PC-9 (cell line): ENCODE data around the gene FAM111A. TPM values are rescaled to one million over a fixed set of nuclear protein-coding genes. Genes with fewer than 3 reads are reported as not detected.

Experiments
- BruUV-seq: library from RNA; stranded (reverse); fragments of 400-500 nt; replicated peaks from 2 replicates; lab custom pipeline; 2021; lab: Mats Ljungman, UMichigan
- CTCF ChIA-PET: fragments of 300-600 bp; sonication (Branson Sonifier 250); formaldehyde crosslinking; loops from one replicate; lab custom pipeline; 2022; ENCODE audit warnings: antibody characterized with exemption; lab: Charles Lee
- POLR2A ChIA-PET: fragments of 300-600 bp; sonication (Branson Sonifier 250); formaldehyde crosslinking; loops from one replicate; lab custom pipeline; 2022; ENCODE audit warnings: antibody characterized with exemption; ENCODE audit not compliant: unreplicated experiment; lab: Charles Lee
- DNase-seq, 2 experiments: peaks; one replicate each; pipeline versions ENCODE4 v3.0.0 to v3.0.0-alpha.2; 2015 to 2022; ENCODE audit warnings: mixed read lengths in 1 of 2
- H2AFZ ChIP-seq: fragments of 200-600 bp; sonication (generic); 2 replicates; pipeline ENCODE4 v1.8.1; 2017; ENCODE audit warnings: antibody characterized with exemption
- H3F3A ChIP-seq: fragments of 200-600 bp; sonication (generic); 2 replicates; pipeline ENCODE4 v1.8.1; 2017; ENCODE audit warnings: antibody characterized with exemption, mild to moderate bottlenecking, low read depth; ENCODE audit not compliant: insufficient read depth
- H3K27ac ChIP-seq: fragments of 200-600 bp; sonication (generic); 2 replicates; pipeline ENCODE4 v1.6.1; 2016; ENCODE audit warnings: mixed run types
- H3K27me3 ChIP-seq: fragments of 200-600 bp; sonication (generic); 2 replicates; pipeline ENCODE4 v1.6.1; 2016; ENCODE audit warnings: low read depth, mixed run types; ENCODE audit not compliant: insufficient read depth
- H3K36me3 ChIP-seq: fragments of 200-600 bp; sonication (generic); 2 replicates; pipeline ENCODE4 v1.6.1; 2016; ENCODE audit warnings: low read depth, mixed run types
- H3K4me1 ChIP-seq: fragments of 200-600 bp; sonication (generic); replicated peaks from 2 replicates; pipeline ENCODE4 v1.6.1; 2016; ENCODE audit warnings: mixed run types; ENCODE audit not compliant: insufficient read depth
- H3K4me2 ChIP-seq: fragments of 200-600 bp; sonication (generic); 2 replicates; pipeline ENCODE4 v1.6.1; 2017; ENCODE audit warnings: mixed run types
- H3K4me3 ChIP-seq: fragments of 200-600 bp; sonication (generic); 2 replicates; pipeline ENCODE4 v1.6.1; 2016; ENCODE audit warnings: mixed run types
- H3K79me2 ChIP-seq: fragments of 200-600 bp; sonication (generic); 2 replicates; pipeline ENCODE4 v1.6.1; 2017; ENCODE audit warnings: low read depth, mixed run types
- H3K9me2 ChIP-seq: fragments of 200-600 bp; sonication (generic); 2 replicates; pipeline ENCODE4 v1.8.1; 2017; ENCODE audit warnings: mild to moderate bottlenecking; ENCODE audit not compliant: insufficient read depth
- H3K9me3 ChIP-seq: fragments of 200-600 bp; sonication (generic); 2 replicates; pipeline ENCODE4 v1.8.1; 2016; ENCODE audit warnings: low read depth; ENCODE audit not compliant: insufficient read depth
- H4K20me1 ChIP-seq: fragments of 200-600 bp; sonication (generic); 2 replicates; pipeline ENCODE4 v1.8.1; 2017; ENCODE audit not compliant: insufficient read depth
- CTCF ChIP-seq: fragments of 200-600 bp; sonication (generic); conservative IDR thresholded peaks from 2 replicates; pipeline ENCODE4 v1.6.1; 2017; ENCODE audit warnings: mixed run types, antibody characterized with exemption, mild to moderate bottlenecking, moderate library complexity
- EZH2 ChIP-seq: fragments of 200-600 bp; sonication (generic); IDR thresholded peaks from 2 replicates; pipeline ENCODE4 v1.8.0; 2017; ENCODE audit warnings: antibody characterized with exemption, low read depth
- intact Hi-C: fragments of 100-400 bp; cut with micrococcal nuclease; formaldehyde crosslinking; loops from one replicate; pipeline ENCODE4 v1.10.0; 2022; ENCODE audit not compliant: unreplicated experiment
- total RNA-seq: library from RNA; stranded (reverse); gene quantifications from 2 replicates; pipeline ENCODE4 v1.2.3, GENCODE V29; 2021

Gene FAM111A
- total RNA-seq, 1 experiment from 2014 or later: 95.3 TPM

DNA sequence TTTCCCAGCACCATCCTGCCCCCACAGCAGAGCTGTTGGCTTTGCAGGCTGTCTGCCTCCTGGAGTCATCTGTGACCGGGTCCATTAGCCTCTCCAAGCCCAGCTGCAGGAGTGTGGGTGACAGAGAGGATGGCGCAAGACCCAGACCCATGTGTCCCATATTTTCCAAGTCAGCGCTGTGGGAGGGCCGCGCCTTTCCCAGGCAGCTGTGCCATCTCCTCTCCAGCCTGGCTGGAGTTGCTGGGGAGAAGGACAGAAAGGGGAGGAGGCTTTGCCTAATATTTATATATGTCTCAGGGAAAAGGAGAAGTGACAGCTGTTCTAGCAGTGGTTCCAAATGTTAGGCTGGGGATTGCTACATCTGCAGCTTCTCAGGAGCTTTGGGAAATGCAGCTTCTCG lies 44.9 kb downstream of the FAM111A start:
- H3K4me2 ChIP-seq: peak overlapping the region; percentile 75
- H2AFZ ChIP-seq: no peak overlapping the region
- no peaks in the 10 kb centered on the region for H3K27me3 ChIP-seq
- DNase-seq: no peak
- H4K20me1 ChIP-seq: no peaks in the 10 kb centered on the region
- H3K9me3 ChIP-seq: no peaks in the 10 kb centered on the region
- intact Hi-C loops: loop anchor here (5.0 kb wide), 2 partner anchors 45 to 480 kb away; partner anchors contain the start of genes FAM111A and PATL1
- peaks cover 87% of the 10 kb centered on the region for H3K4me1 ChIP-seq
- no peak overlapping the region for H3K4me3 ChIP-seq
- no peak for TF ChIP-seq EZH2
- no peak for TF ChIP-seq CTCF
- no peaks in the 10 kb centered on the region for H3K9me2 ChIP-seq
- H3K27ac ChIP-seq: peak overlapping the region; percentile 81; the same call in 1 of the 2 replicates
- H3K36me3 ChIP-seq: peaks cover 43% of the 10 kb centered on the region
- peaks cover 49% of the 10 kb centered on the region for H3F3A ChIP-seq
- ChIA-PET CTCF (interaction anchor here (2.9 kb wide), 1 partner anchor 15 kb away, joined by 67 read pairs; the partner anchor contains the start of gene DTX4), POLR2A (no interaction called here)
- no TSS peak for BruUV-seq
- H3K79me2 ChIP-seq: peaks cover 68% of the 10 kb centered on the region

DNA sequence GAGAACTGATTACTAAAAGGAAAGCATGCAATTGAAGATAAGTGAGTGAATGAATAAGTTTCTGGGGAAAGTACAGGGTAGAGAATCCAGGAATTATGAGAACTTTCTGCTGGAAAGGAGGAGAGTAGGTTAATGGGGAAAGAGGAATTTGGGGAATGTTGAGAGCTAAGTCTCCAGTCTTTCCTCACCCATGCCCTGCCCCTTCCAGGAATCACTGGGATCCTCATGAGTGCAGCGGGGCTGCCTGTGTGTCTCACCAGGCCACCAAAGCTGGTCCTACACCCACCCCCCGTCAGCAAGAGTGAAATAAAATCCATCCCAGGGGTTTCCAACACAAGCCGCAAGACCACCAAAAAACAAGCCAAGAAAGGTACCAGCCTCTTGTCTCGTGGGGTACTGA lies 46.3 kb downstream of the FAM111A start:
- DNase-seq: no peak
- TF ChIP-seq CTCF (no peak), EZH2 (no peak)
- Histone ChIP-seq H3K4me3 (peak overlapping the region; percentile 30; the same call in 1 of the 2 replicates), H3F3A (peaks cover 43% of the 10 kb centered on the region), H3K27ac (peak overlapping the region; percentile 81), H3K4me2 (peak overlapping the region; percentile 75), H3K4me1 (peaks cover 74% of the 10 kb centered on the region), H3K36me3 (peaks cover 51% of the 10 kb centered on the region), H3K9me3 (no peaks in the 10 kb centered on the region), H3K27me3 (no peaks in the 10 kb centered on the region), H2AFZ (no peak overlapping the region), H4K20me1 (no peaks in the 10 kb centered on the region), H3K9me2 (no peaks in the 10 kb centered on the region), H3K79me2 (peaks cover 54% of the 10 kb centered on the region)
- intact Hi-C loops: loop anchor here (5.0 kb wide), 2 partner anchors 47 to 478 kb away; partner anchors contain the start of genes FAM111A and PATL1
- BruUV-seq: no TSS peak
- ChIA-PET POLR2A (no interaction called here), CTCF (interaction anchor here (0.5 kb wide), 1 partner anchor 17 kb away, joined by 5 read pairs; the partner anchor contains the start of gene DTX4)

GRCh38 chr11:59189986-59190385 lies 47.3 kb downstream of the FAM111A start:
- Histone ChIP-seq H2AFZ (no peak overlapping the region), H3K27me3 (no peaks in the 10 kb centered on the region), H3K4me3 (peak overlapping the region; percentile 30; the same call in 1 of the 2 replicates), H3K4me2 (peak overlapping the region; percentile 75), H3K9me2 (no peaks in the 10 kb centered on the region), H4K20me1 (no peaks in the 10 kb centered on the region), H3K27ac (peak overlapping the region; percentile 81), H3K36me3 (peaks cover 60% of the 10 kb centered on the region), H3K4me1 (peaks cover 63% of the 10 kb centered on the region), H3K9me3 (no peaks in the 10 kb centered on the region), H3F3A (peaks cover 36% of the 10 kb centered on the region), H3K79me2 (peaks cover 44% of the 10 kb centered on the region)
- POLR2A ChIA-PET: no interaction called here
- intact Hi-C loops: loop anchor here (5.0 kb wide), 2 partner anchors 48 to 477 kb away; partner anchors contain the start of genes FAM111A and PATL1
- DNase-seq: peak in 1 of 2 experiments; percentile 92
- no TSS peak for BruUV-seq
- CTCF ChIA-PET: interaction anchor here (0.6 to 1.2 kb wide), 3 partner anchors 8 to 18 kb away, joined by 4 to 10 read pairs (median 4); partner anchors contain the start of gene DTX4
- TF ChIP-seq CTCF (no peak), EZH2 (no peak)
